Muscle of leg (tissue), 11 donors: ENCODE measurements around the gene DNAJB11. TPM values are rescaled to one million over a fixed set of nuclear protein-coding genes. Genes with fewer than 3 reads are reported as not detected.

Experiments used
- DNase-seq: peaks from one replicate; pipeline ENCODE4 v3.0.0; 2013
- H3K27ac ChIP-seq: one replicate; pipeline ENCODE4 v1.5.1; 2013; ENCODE audit warnings: mild to moderate bottlenecking, low read length, control low read depth
- H3K27me3 ChIP-seq: one replicate; pipeline ENCODE4 v1.6.1; 2013; ENCODE audit warnings: low read length; ENCODE audit not compliant: control insufficient read depth, insufficient read depth
- H3K36me3 ChIP-seq: one replicate; pipeline ENCODE4 v1.6.1; 2013; ENCODE audit warnings: low read length; ENCODE audit not compliant: control insufficient read depth, insufficient read depth
- H3K4me1 ChIP-seq: one replicate; pipeline ENCODE4 v1.6.1; 2013; ENCODE audit warnings: low read length; ENCODE audit not compliant: control insufficient read depth, insufficient read depth
- H3K4me3 ChIP-seq: one replicate; pipeline ENCODE4 v1.5.1; 2013; ENCODE audit warnings: low read length, control low read depth
- H3K9me3 ChIP-seq: replicated peaks from 2 replicates; pipeline ENCODE4 v1.6.1; 2013; ENCODE audit warnings: low read depth, low read length; ENCODE audit not compliant: control insufficient read depth
- WGBS: methylation state at CpG from one replicate; pipeline ENCODE4 v1.1.5; 2013; ENCODE audit warnings: missing lambda C conversion rate; ENCODE audit not compliant: insufficient coverage; 5-methylcytosine and 5-hydroxymethylcytosine counted together
- polyA plus RNA-seq, 8 donors: library from polyadenylated mRNA; unstranded; fragments of 120-200 nt; gene quantifications; one replicate each; pipeline versions ENCODE4 v1.2.1 to v1.2.3, GENCODE V29; 2013; ENCODE audit warnings: inconsistent platforms in 1 of 8, low replicate concordance in 1 of 8; ENCODE audit not compliant: insufficient read length in 8 of 8, insufficient read depth in 1 of 8
- total RNA-seq: library from RNA; stranded (reverse); fragments of 120-200 nt; gene quantifications from one replicate; pipeline ENCODE4 v1.2.4, GENCODE V29; 2013

DNAJB11 gene
- total and polyA plus RNA-seq, 9 donors = 30.3 to 49.7 (median 39.6) TPM

DNA sequence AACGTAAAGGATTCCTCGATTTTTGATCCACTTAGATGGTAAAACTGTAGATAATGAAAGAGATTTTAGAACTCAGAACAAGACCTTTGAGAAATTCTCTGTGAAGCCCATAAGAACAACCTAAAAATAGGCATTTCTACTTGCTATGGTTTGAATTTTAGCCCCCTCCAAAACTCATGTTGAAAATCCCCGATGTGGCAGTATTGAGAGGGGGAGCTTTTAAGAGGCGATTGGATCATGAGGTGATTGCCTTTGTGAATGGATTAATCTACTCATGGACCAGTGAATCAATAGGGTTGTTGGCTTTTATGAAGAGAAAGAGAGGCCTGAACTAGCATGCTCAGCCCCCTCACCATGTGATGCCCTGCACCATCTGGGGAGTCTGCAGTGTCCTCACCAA lies 22.2 kb downstream of the DNAJB11 start:
- no peak overlapping the region for H3K27ac ChIP-seq
- DNase-seq = no peak
- no peak overlapping the region for H3K4me3 ChIP-seq
- H3K36me3 ChIP-seq = no peaks in the 10 kb centered on the region
- H3K4me1 ChIP-seq = no peaks in the 10 kb centered on the region
- WGBS = no CpG with 5 or more reads among the region's 4 CpGs
- H3K9me3 ChIP-seq = no peaks in the 10 kb centered on the region
- no peaks in the 10 kb centered on the region for H3K27me3 ChIP-seq

GRCh38 chr3:186593862-186594261 lies 23.3 kb downstream of the DNAJB11 start:
- Histone ChIP-seq H3K36me3 (no peaks in the 10 kb centered on the region), H3K27ac (no peak overlapping the region), H3K4me1 (no peaks in the 10 kb centered on the region), H3K9me3 (no peaks in the 10 kb centered on the region), H3K4me3 (no peak overlapping the region), H3K27me3 (peaks cover 2% of the 10 kb centered on the region)
- no peak for DNase-seq
- WGBS = 80% methylated on average over 1 of the region's 3 CpGs

GRCh38 chr3:186594591-186595113 lies 24.1 kb downstream of the DNAJB11 start:
- Histone ChIP-seq H3K36me3 (no peaks in the 10 kb centered on the region), H3K27ac (no peak overlapping the region), H3K4me3 (no peak overlapping the region), H3K9me3 (no peaks in the 10 kb centered on the region), H3K4me1 (no peaks in the 10 kb centered on the region), H3K27me3 (peaks cover 2% of the 10 kb centered on the region)
- DNase-seq = no peak
- WGBS = 63% methylated on average over 3 of the region's 6 CpGs

DNA sequence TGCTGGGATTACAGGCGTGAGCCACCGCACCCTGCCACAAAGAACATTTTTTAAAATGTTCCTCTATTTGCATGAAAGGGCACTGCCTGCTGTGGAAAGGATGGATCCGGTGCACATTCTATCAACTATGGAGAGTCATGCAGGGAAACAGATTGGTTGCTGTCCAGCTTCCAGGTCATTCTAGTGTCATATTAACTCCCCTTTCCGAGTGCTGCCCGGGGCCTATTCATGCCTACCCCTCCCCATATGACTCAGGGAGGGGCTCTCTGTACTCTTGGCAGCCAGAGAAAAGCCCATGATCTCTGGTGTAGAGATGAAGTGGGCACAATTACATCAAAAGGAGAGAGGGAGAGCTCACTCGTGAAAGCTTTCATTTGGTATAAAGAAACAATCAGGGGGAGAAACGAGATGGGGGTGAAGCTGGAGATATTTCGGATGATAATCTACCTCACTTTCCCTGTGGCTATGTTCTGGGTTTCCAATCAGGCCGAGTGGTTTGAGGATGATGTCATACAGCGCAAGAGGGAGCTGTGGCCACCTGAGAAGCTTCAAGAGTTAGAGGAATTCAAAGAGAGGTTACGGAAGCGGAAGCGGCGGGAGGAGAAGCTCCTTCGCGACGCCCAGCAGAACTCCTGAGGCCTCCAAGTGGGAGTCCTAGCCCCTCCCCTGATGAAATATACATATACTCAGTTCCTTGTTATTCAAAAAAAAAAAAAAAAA lies 26.2 kb downstream of the DNAJB11 start:
- Histone ChIP-seq H3K27me3 (peaks cover 2% of the 10 kb centered on the region), H3K36me3 (no peaks in the 10 kb centered on the region)
- WGBS = no CpG with 5 or more reads among the region's 17 CpGs

DNA sequence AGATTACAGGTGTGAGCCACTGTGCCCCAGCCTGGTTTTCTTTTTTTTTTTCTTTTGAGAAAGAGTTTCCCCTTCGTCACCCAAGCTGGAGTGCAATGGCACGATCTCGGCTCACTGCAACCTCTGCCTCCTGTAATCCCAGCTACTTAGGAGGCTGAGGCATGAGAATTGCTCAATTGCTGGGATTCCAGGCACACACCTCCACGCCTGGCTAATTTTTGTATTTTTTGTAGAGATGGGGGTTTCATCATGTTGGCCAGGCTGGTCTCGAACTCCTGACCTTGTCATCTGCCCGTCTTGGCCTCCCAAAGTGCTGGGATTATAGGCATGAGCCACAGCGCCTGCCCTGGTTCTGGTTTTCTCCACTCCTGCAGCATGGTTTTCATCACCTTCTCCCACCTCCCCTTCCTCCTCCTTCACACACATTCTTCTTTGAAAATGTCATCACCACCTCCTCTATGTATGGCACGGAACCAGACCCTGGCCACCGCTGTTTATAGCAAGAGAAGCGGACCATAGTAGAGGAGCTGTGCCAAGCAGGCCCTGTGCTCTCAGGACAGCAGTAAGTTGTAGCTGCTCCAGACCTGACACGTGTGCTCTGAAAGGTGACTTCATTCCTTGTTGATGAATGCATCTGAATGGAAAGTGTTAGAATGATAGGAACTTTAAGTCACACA lies 27.7 kb downstream of the DNAJB11 start:
- peaks cover 4% of the 10 kb centered on the region for H3K27me3 ChIP-seq
- H3K4me1 ChIP-seq = no peaks in the 10 kb centered on the region
- 68% methylated on average over 7 of the region's 11 CpGs for WGBS
- no peaks in the 10 kb centered on the region for H3K9me3 ChIP-seq
- H3K36me3 ChIP-seq = no peaks in the 10 kb centered on the region
- no peak for DNase-seq
- no peak overlapping the region for H3K4me3 ChIP-seq
- no peak overlapping the region for H3K27ac ChIP-seq

More for the DNA sequence above, 26.2 kb downstream of the DNAJB11 start:
- Histone ChIP-seq H3K9me3 (no peaks in the 10 kb centered on the region), H3K4me3 (no peak overlapping the region), H3K4me1 (no peaks in the 10 kb centered on the region), H3K27ac (no peak overlapping the region)
- no peak for DNase-seq

- H3K4me3 ChIP-seq = no peak overlapping the region
- no peaks in the 10 kb centered on the region for H3K36me3 ChIP-seq
- no peaks in the 10 kb centered on the region for H3K4me1 ChIP-seq
- no CpG with 5 or more reads among the region's 4 CpGs for WGBS
- DNase-seq = no peak
- no peaks in the 10 kb centered on the region for H3K9me3 ChIP-seq
- peaks cover 4% of the 10 kb centered on the region for H3K27me3 ChIP-seq
- no peak overlapping the region for H3K27ac ChIP-seq
Observed at GRCh38 chr3:186598794-186599141, 28.2 kb downstream of the DNAJB11 start.

GRCh38 chr3:186599142-186599784 lies 28.7 kb downstream of the DNAJB11 start:
- Histone ChIP-seq H3K4me3 (no peak overlapping the region), H3K27ac (no peak overlapping the region), H3K9me3 (no peaks in the 10 kb centered on the region), H3K36me3 (no peaks in the 10 kb centered on the region), H3K27me3 (peaks cover 4% of the 10 kb centered on the region), H3K4me1 (no peaks in the 10 kb centered on the region)
- DNase-seq = no peak
- WGBS = 75% methylated on average over 8 of the region's 12 CpGs

GRCh38 chr3:186599785-186600166 lies 29.3 kb downstream of the DNAJB11 start:
- H3K27me3 ChIP-seq = peaks cover 4% of the 10 kb centered on the region
- no peak overlapping the region for H3K4me3 ChIP-seq
- no peak for DNase-seq
- no peaks in the 10 kb centered on the region for H3K4me1 ChIP-seq
- H3K9me3 ChIP-seq = no peaks in the 10 kb centered on the region
- H3K27ac ChIP-seq = no peak overlapping the region
- H3K36me3 ChIP-seq = no peaks in the 10 kb centered on the region
- WGBS = 63% methylated on average over 1 of the region's 2 CpGs

- Histone ChIP-seq H3K4me1 (no peaks in the 10 kb centered on the region), H3K27me3 (peaks cover 6% of the 10 kb centered on the region), H3K36me3 (no peaks in the 10 kb centered on the region), H3K27ac (no peak overlapping the region), H3K9me3 (no peaks in the 10 kb centered on the region), H3K4me3 (no peak overlapping the region)
- no peak for DNase-seq
- WGBS = 60% methylated on average over 1 of the region's 3 CpGs
Observed at GRCh38 chr3:186600896-186601295, 30.4 kb downstream of the DNAJB11 start.

GRCh38 chr3:186603159-186603558 lies 32.6 kb downstream of the DNAJB11 start:
- Histone ChIP-seq H3K36me3 (no peaks in the 10 kb centered on the region), H3K9me3 (no peaks in the 10 kb centered on the region), H3K27ac (no peak overlapping the region), H3K4me1 (no peaks in the 10 kb centered on the region), H3K27me3 (peaks cover 4% of the 10 kb centered on the region), H3K4me3 (no peak overlapping the region)
- no peak for DNase-seq
- 60% methylated on average over 1 of the region's 7 CpGs for WGBS
